IMR-90 (cell line): ENCODE measurements around the gene B4GALT5. TPM values are rescaled to one million over a fixed set of nuclear protein-coding genes. Genes with fewer than 3 reads are reported as not detected.

Experiments used
- ATAC-seq: fragments of 200-7000 bp; cut with Tn5 transposase; 2 replicates; pipeline ENCODE4 v1.9.1; 2020; ENCODE audit warnings: low read depth, mild to moderate bottlenecking, moderate library complexity
- BruUV-seq: library from RNA; stranded (reverse); fragments of 400-500 nt; replicated peaks from 2 replicates; lab custom pipeline; 2021; lab: Mats Ljungman, UMichigan
- CTCF ChIA-PET: fragments of 300-600 bp; formaldehyde crosslinking; extraction: SDS; loops from one replicate; lab custom pipeline; 2021; ENCODE audit warnings: antibody characterized with exemption; lab: Yijun Ruan, JAX
- POLR2A ChIA-PET: fragments of 300-600 bp; sonication (Branson Sonifier 250); formaldehyde crosslinking; loops from one replicate; lab custom pipeline; 2022; ENCODE audit warnings: antibody characterized with exemption; ENCODE audit not compliant: unreplicated experiment; lab: Charles Lee
- DNase-seq: peaks from one replicate; pipeline ENCODE4 v3.0.0; 2013
- H2AFZ ChIP-seq: replicated peaks from 2 replicates; pipeline ENCODE3; 2013; ENCODE audit warnings: low read length, mild to moderate bottlenecking; ENCODE audit not compliant: poor library complexity
- H2AK5ac ChIP-seq: 2 replicates; pipeline ENCODE4 v1.6.1; 2013; ENCODE audit warnings: low read depth, low read length, inconsistent platforms
- H2AK9ac ChIP-seq: replicated peaks from 2 replicates; pipeline ENCODE3; 2013; ENCODE audit warnings: mild to moderate bottlenecking, low read depth, low read length, moderate library complexity; ENCODE audit not compliant: poor library complexity
- H2BK120ac ChIP-seq: 2 replicates; pipeline ENCODE4 v1.6.1; 2013; ENCODE audit warnings: low read depth, low read length, inconsistent platforms
- H2BK15ac ChIP-seq: 3 replicates; pipeline ENCODE4 v1.6.1; 2013; ENCODE audit warnings: low read depth, low read length, inconsistent platforms
- H2BK20ac ChIP-seq: 2 replicates; pipeline ENCODE4 v1.6.1; 2013; ENCODE audit warnings: low read depth, mild to moderate bottlenecking, inconsistent platforms, low read length, moderate library complexity
- H2BK5ac ChIP-seq: 2 replicates; pipeline ENCODE4 v1.6.1; 2013; ENCODE audit warnings: mild to moderate bottlenecking, low read depth, low read length, inconsistent platforms; ENCODE audit not compliant: poor library complexity, severe bottlenecking
- H3K14ac ChIP-seq: replicated peaks from 2 replicates; pipeline ENCODE4 v1.6.1; 2013; ENCODE audit warnings: low read depth, low read length, inconsistent platforms
- H3K18ac ChIP-seq: 2 replicates; pipeline ENCODE4 v1.6.1; 2013; ENCODE audit warnings: low read depth, low read length, control low read depth
- H3K23ac ChIP-seq: 2 replicates; pipeline ENCODE4 v1.6.1; 2013; ENCODE audit warnings: low read depth, low read length, inconsistent platforms
- H3K27ac ChIP-seq: 2 replicates; pipeline ENCODE4 v1.5.1; 2013; ENCODE audit warnings: mild to moderate bottlenecking, control low read depth, low read length; ENCODE audit not compliant: insufficient read depth
- H3K27me3 ChIP-seq: 2 replicates; pipeline ENCODE4 v1.6.1; 2013; ENCODE audit warnings: low read length; ENCODE audit not compliant: control insufficient read depth, insufficient read depth
- H3K36me3 ChIP-seq: 2 replicates; pipeline ENCODE4 v1.6.1; 2013; ENCODE audit warnings: low read length, mixed read lengths; ENCODE audit not compliant: control insufficient read depth, insufficient read depth
- H3K4ac ChIP-seq: 2 replicates; pipeline ENCODE4 v1.6.1; 2013; ENCODE audit warnings: low read depth, low read length, inconsistent platforms
- H3K4me1 ChIP-seq: 2 replicates; pipeline ENCODE4 v1.6.1; 2013; ENCODE audit warnings: low read length, mixed read lengths; ENCODE audit not compliant: control insufficient read depth, insufficient read depth
- H3K4me2 ChIP-seq: 2 replicates; pipeline ENCODE4 v1.6.1; 2013; ENCODE audit warnings: low read depth, mild to moderate bottlenecking, control low read depth, low read length, moderate library complexity
- H3K4me3 ChIP-seq: 2 replicates; pipeline ENCODE4 v1.5.1; 2013; ENCODE audit warnings: low read depth, mild to moderate bottlenecking, control low read depth, low read length, moderate library complexity; ENCODE audit not compliant: insufficient read depth
- H3K56ac ChIP-seq: 2 replicates; pipeline ENCODE4 v1.6.1; 2013; ENCODE audit warnings: low read length, inconsistent platforms; ENCODE audit not compliant: insufficient read depth; ENCODE audit errors: extremely low read depth
- H3K79me1 ChIP-seq, 2 experiments: 2 replicates each; pipeline ENCODE4 v1.6.1; 2013; ENCODE audit warnings: low read length in 2 of 2, inconsistent platforms in 1 of 2, low read depth in 1 of 2
- H3K9ac ChIP-seq: 2 replicates; pipeline ENCODE4 v1.6.1; 2013; ENCODE audit warnings: low read depth, low read length, control low read depth
- H3K9me1 ChIP-seq: 2 replicates; pipeline ENCODE4 v1.6.1; 2013; ENCODE audit warnings: low read length, inconsistent platforms; ENCODE audit not compliant: insufficient read depth
- H3K9me3 ChIP-seq: 2 replicates; pipeline ENCODE4 v1.6.1; 2013; ENCODE audit warnings: low read length; ENCODE audit not compliant: control insufficient read depth, insufficient read depth
- H4K20me1 ChIP-seq: 2 replicates; pipeline ENCODE4 v1.6.1; 2013; ENCODE audit warnings: low read length, inconsistent platforms; ENCODE audit not compliant: insufficient read depth
- H4K5ac ChIP-seq: 2 replicates; pipeline ENCODE4 v1.6.1; 2013; ENCODE audit warnings: mild to moderate bottlenecking, low read depth, low read length, control low read depth
- H4K8ac ChIP-seq, 2 experiments: 2 replicates each; pipeline ENCODE4 v1.6.1; 2013; ENCODE audit warnings: low read depth in 2 of 2, low read length in 2 of 2, control low read depth in 1 of 2, inconsistent platforms in 1 of 2
- H4K91ac ChIP-seq: 2 replicates; pipeline ENCODE4 v1.6.1; 2013; ENCODE audit warnings: low read depth, low read length, inconsistent platforms; ENCODE audit not compliant: insufficient read depth
- CEBPB ChIP-seq: IDR thresholded peaks from 2 replicates; pipeline ENCODE4 v1.6.1; 2012; ENCODE audit warnings: low read depth, low read length, improper control_type of control experiment
- CHD1 ChIP-seq: IDR thresholded peaks from 2 replicates; pipeline ENCODE4 v1.6.1; 2012; ENCODE audit warnings: low read depth, low read length, improper control_type of control experiment
- CTCF ChIP-seq: conservative IDR thresholded peaks from 2 replicates; pipeline ENCODE4 v1.5.1; 2012; ENCODE audit warnings: mild to moderate bottlenecking, low read depth, low read length, improper control_type of control experiment
- FOS ChIP-seq: fragments of 150-350 bp; IDR thresholded peaks from 2 replicates; pipeline ENCODE4 v1.6.1; 2016; ENCODE audit warnings: low read depth, low read length
- MAFK ChIP-seq: IDR thresholded peaks from 2 replicates; pipeline ENCODE4 v1.6.1; 2012; ENCODE audit warnings: low read depth, low read length, improper control_type of control experiment
- MAZ ChIP-seq: IDR thresholded peaks from 2 replicates; pipeline ENCODE4 v1.6.1; 2012; ENCODE audit warnings: low read depth, mild to moderate bottlenecking, low read length, improper control_type of control experiment, moderate library complexity, borderline replicate concordance
- POLR2A ChIP-seq: IDR thresholded peaks from 2 replicates; pipeline ENCODE4 v1.6.1; 2012; ENCODE audit warnings: mild to moderate bottlenecking, low read depth, low read length
- RAD21 ChIP-seq: IDR thresholded peaks from 2 replicates; pipeline ENCODE4 v1.6.1; 2012; ENCODE audit warnings: low read length, improper control_type of control experiment
- RCOR1 ChIP-seq: IDR thresholded peaks from 2 replicates; pipeline ENCODE4 v1.6.1; 2012; ENCODE audit warnings: mild to moderate bottlenecking, low read length, improper control_type of control experiment; ENCODE audit not compliant: insufficient replicate concordance
- RFX5 ChIP-seq: IDR thresholded peaks from 2 replicates; pipeline ENCODE4 v1.8.0; 2012; ENCODE audit warnings: low read depth, mild to moderate bottlenecking, low read length, moderate library complexity
- SMC3 ChIP-seq: fragments of 150-350 bp; IDR thresholded peaks from 2 replicates; pipeline ENCODE4 v1.6.1; 2016; ENCODE audit warnings: low read depth, mild to moderate bottlenecking, antibody characterized with exemption, low read length, moderate library complexity
- WGBS, 2 experiments: methylation state at CpG; one replicate each; pipeline versions ENCODE4 v1.1.5 to v1.1.7; 2013; ENCODE audit warnings: missing lambda C conversion rate in 2 of 2; ENCODE audit not compliant: insufficient read length in 1 of 2; ENCODE audit errors: extremely low coverage in 2 of 2; 5-methylcytosine and 5-hydroxymethylcytosine counted together
- dilution Hi-C: fragments of 300-500 bp; cut with HindIII; formaldehyde crosslinking; loops from one replicate; pipeline ENCODE4 v1.14.3; 2018; ENCODE audit warnings: low sequenced_read_pairs; ENCODE audit not compliant: unreplicated experiment
- in situ Hi-C: fragments of 300-500 bp; cut with MboI; formaldehyde crosslinking; loops from 3 replicates; pipeline ENCODE4 v1.14.3; 2019; ENCODE audit warnings: low sequenced_read_pairs, inconsistent platforms, mixed read lengths
- intact Hi-C: fragments of 100-400 bp; cut with micrococcal nuclease; formaldehyde crosslinking; loops from 2 replicates; pipeline ENCODE4 v1.10.0; 2022
- polyA plus RNA-seq, 3 experiments: library from polyadenylated mRNA; depleted of rRNA; stranded (reverse); fragments of >200 nt; gene quantifications; 2 replicates each; pipeline ENCODE4 v1.2.3, GENCODE V29; 2012; ENCODE audit warnings: low replicate concordance in 1 of 3
- total RNA-seq: library from RNA; depleted of rRNA; stranded (reverse); fragments of >200 nt; gene quantifications from 2 replicates; pipeline ENCODE4 v1.2.3, GENCODE V29; 2012
- TF ChIP-seq, protein P1 (sequence below): fragments of 150-350 bp; IDR thresholded peaks from 2 replicates; pipeline ENCODE4 v1.6.1; 2016; ENCODE audit warnings: low read depth, mild to moderate bottlenecking, low read length, moderate library complexity, borderline replicate concordance
- TF ChIP-seq, protein P2 (sequence below): fragments of 150-350 bp; IDR thresholded peaks from 2 replicates; pipeline ENCODE4 v1.6.1; 2017; ENCODE audit warnings: mild to moderate bottlenecking, antibody characterized with exemption, low read length, low read depth

The B4GALT5 gene
- total and polyA plus RNA-seq, 2 of the 4 experiments (the other 2 are of a cell fraction) = 11.3 to 20.4 TPM

GRCh38 chr20:49661560-49662329 lies 51.9 kb downstream of the B4GALT5 start:
- H3K23ac ChIP-seq = no peak overlapping the region
- intact Hi-C loops = no loop called here
- BruUV-seq = no TSS peak
- no peak overlapping the region for H2AFZ ChIP-seq
- no peak overlapping the region for H3K9ac ChIP-seq
- no peak overlapping the region for H3K4ac ChIP-seq
- H4K5ac ChIP-seq = no peak overlapping the region
- no peak overlapping the region for H2BK120ac ChIP-seq
- ChIA-PET POLR2A (no interaction called here), CTCF (no interaction called here)
- no peak overlapping the region for H2BK20ac ChIP-seq
- H4K8ac ChIP-seq = no peak overlapping the region
- H4K91ac ChIP-seq = no peak overlapping the region
- H3K56ac ChIP-seq = no peak overlapping the region
- H2AK9ac ChIP-seq = no peak overlapping the region
- no peaks in the 10 kb centered on the region for H3K27me3 ChIP-seq
- no peak overlapping the region for H3K4me2 ChIP-seq
- WGBS, 2 experiments = no CpG with 5 or more reads among the region's 8 CpGs
- TF ChIP-seq CEBPB (no peak), RAD21 (no peak), RFX5 (no peak), POLR2A (no peak), CHD1 (no peak), FOS (no peak), SMC3 (no peak), MAFK (no peak), RCOR1 (no peak), MAZ (no peak), CTCF (no peak)
- TF ChIP-seq, protein P1, sequence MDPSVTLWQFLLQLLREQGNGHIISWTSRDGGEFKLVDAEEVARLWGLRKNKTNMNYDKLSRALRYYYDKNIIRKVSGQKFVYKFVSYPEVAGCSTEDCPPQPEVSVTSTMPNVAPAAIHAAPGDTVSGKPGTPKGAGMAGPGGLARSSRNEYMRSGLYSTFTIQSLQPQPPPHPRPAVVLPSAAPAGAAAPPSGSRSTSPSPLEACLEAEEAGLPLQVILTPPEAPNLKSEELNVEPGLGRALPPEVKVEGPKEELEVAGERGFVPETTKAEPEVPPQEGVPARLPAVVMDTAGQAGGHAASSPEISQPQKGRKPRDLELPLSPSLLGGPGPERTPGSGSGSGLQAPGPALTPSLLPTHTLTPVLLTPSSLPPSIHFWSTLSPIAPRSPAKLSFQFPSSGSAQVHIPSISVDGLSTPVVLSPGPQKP = no peak
- TF ChIP-seq, protein P2, sequence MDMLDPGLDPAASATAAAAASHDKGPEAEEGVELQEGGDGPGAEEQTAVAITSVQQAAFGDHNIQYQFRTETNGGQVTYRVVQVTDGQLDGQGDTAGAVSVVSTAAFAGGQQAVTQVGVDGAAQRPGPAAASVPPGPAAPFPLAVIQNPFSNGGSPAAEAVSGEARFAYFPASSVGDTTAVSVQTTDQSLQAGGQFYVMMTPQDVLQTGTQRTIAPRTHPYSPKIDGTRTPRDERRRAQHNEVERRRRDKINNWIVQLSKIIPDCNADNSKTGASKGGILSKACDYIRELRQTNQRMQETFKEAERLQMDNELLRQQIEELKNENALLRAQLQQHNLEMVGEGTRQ = no peak
- H3K9me1 ChIP-seq = no peaks in the 10 kb centered on the region; the same call in 1 of the 2 replicates
- H3K36me3 ChIP-seq = no peaks in the 10 kb centered on the region
- H3K4me1 ChIP-seq = peaks cover 12% of the 10 kb centered on the region
- no peak overlapping the region for H3K14ac ChIP-seq
- H3K27ac ChIP-seq = no peak overlapping the region
- H3K79me1 ChIP-seq = peaks cover 51 to 82% of the 10 kb centered on the region in 2 experiments
- no peak overlapping the region for H2BK15ac ChIP-seq
- no peak overlapping the region for H2BK5ac ChIP-seq
- ATAC-seq = no peak
- no peak overlapping the region for H3K18ac ChIP-seq
- in situ Hi-C loops = no loop called here
- no peak for DNase-seq
- H3K9me3 ChIP-seq = no peaks in the 10 kb centered on the region
- H3K4me3 ChIP-seq = no peak overlapping the region
- peaks cover 86% of the 10 kb centered on the region for H4K20me1 ChIP-seq
- dilution Hi-C loops = no loop called here
- no peak overlapping the region for H2AK5ac ChIP-seq
